SU-DHL-6 (cell line): ENCODE results near the gene UFD1.

Source experiments
- CTCF ChIP-seq: fragments of 200-600 bp; sonication (generic); IDR thresholded peaks from one replicate; pipeline ENCODE4 v1.5.1; 2017; ENCODE audit warnings: antibody characterized with exemption, mild to moderate bottlenecking, low read length, moderate library complexity; ENCODE audit not compliant: insufficient read depth, poor library complexity, severe bottlenecking
- EZH2phosphoT487 ChIP-seq: fragments of 200-600 bp; sonication (generic), shearing (Covaris generic); conservative IDR thresholded peaks from 2 replicates; pipeline ENCODE4 v1.6.1; 2018; ENCODE audit warnings: mild to moderate bottlenecking, antibody characterized with exemption, low read length, moderate library complexity, mixed read lengths

GRCh38 chr22:19483481-19484244 lies 4.7 kb upstream of the UFD1 start:
- TF ChIP-seq CTCF = no peak
- no peak for TF ChIP-seq EZH2phosphoT487
